AG04449 (cell line): ENCODE results near the gene TCHP.
A peak's percentile ranks its signal among the peaks of the same experiment; 100 is the strongest.

Source experiments
- CTCF ChIA-PET: fragments of 350-600 bp; formaldehyde crosslinking; extraction: SDS; loops from one replicate; lab custom pipeline; 2021; ENCODE audit warnings: antibody characterized with exemption; lab: Yijun Ruan, JAX
- POLR2A ChIA-PET: fragments of 400-600, 350-600 bp; formaldehyde crosslinking; extraction: SDS; loops from one replicate; lab custom pipeline; 2020; ENCODE audit warnings: antibody characterized with exemption, inconsistent platforms; lab: Yijun Ruan, JAX
- DNase-seq: peaks from one replicate; pipeline ENCODE4 v3.0.0-alpha.2; 2010; ENCODE audit warnings: low read depth, low spot score
- H3K4me3 ChIP-seq: 2 replicates; pipeline ENCODE4 v1.5.1; 2011; ENCODE audit warnings: low read depth, mild to moderate bottlenecking, control low read depth, low read length
- CTCF ChIP-seq: IDR thresholded peaks from one replicate; pipeline ENCODE4 v1.5.1; 2011; ENCODE audit warnings: mild to moderate bottlenecking, moderate library complexity, low read length, control low read depth, inconsistent platforms; ENCODE audit not compliant: insufficient read depth; ENCODE audit errors: missing control alignments

TCHP gene

GRCh38 chr12:109900752-109901580, 892 bp downstream of the TCHP start:
- peak overlapping the region; percentile 76 for H3K4me3 ChIP-seq
- DNase-seq = no peak
- POLR2A ChIA-PET = interaction anchor here (0.5 to 1.4 kb wide), 3 partner anchors 19 to 95 kb away, joined by 3 to 4 read pairs (median 4); no protein-coding TSS in a partner anchor
- TF ChIP-seq CTCF = no peak
- CTCF ChIA-PET = interaction anchor here (0.7 to 1.9 kb wide), 13 partner anchors 9 to 434 kb away, joined by 3 to 9 read pairs (median 4); no protein-coding TSS in a partner anchor

DNA sequence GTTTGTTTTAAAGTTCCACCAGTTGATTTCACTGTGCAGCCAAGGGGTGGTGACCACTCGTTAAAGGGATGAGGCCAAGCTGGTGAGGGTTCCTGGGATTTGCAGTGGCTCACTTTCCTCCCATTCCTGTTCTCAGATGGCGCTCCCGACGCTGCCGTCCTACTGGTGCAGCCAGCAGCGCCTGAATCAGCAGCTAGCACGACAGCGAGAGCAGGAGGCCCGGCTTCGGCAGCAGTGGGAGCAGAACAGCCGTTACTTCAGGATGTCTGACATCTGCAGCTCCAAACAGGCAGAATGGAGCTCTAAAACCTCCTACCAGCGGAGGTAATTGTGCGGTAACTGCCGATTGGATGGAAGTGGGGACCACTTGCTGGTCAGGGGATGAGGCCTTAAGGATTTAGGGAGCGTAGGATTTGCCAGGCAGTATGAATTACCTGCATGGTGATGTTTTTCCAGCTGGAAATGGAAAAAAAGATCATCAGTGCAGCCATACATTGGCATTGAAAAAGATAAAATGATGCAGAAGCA, 2.9 kb downstream of the TCHP start:
- DNase-seq = no peak
- CTCF ChIA-PET = interaction anchor here (0.9 to 2.0 kb wide), 3 partner anchors 15 to 58 kb away, joined by 3 to 9 read pairs (median 4); no protein-coding TSS in a partner anchor
- TF ChIP-seq CTCF = no peak
- no peak overlapping the region for H3K4me3 ChIP-seq
- POLR2A ChIA-PET = no interaction called here

DNA sequence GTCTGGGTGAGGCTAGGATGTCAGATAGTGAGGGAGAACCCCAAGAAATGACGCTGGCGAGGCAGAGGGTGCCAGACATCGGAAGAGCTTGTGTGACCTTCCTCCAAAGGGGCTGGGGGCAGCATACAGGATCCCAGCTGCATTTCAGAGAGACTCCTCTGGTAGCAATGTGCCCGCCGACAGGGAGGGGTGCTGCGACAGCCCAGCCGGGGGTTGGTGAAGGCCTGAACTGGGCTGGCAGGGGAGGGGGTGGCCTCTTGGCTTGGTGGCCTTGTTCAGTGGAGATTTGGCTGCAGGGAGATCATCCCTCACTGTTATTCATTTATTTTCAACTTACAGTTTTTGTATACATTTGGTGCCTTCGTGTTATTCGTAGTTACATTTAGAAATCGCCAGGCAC, 5.2 kb downstream of the TCHP start:
- no peak for DNase-seq
- TF ChIP-seq CTCF = no peak

DNA sequence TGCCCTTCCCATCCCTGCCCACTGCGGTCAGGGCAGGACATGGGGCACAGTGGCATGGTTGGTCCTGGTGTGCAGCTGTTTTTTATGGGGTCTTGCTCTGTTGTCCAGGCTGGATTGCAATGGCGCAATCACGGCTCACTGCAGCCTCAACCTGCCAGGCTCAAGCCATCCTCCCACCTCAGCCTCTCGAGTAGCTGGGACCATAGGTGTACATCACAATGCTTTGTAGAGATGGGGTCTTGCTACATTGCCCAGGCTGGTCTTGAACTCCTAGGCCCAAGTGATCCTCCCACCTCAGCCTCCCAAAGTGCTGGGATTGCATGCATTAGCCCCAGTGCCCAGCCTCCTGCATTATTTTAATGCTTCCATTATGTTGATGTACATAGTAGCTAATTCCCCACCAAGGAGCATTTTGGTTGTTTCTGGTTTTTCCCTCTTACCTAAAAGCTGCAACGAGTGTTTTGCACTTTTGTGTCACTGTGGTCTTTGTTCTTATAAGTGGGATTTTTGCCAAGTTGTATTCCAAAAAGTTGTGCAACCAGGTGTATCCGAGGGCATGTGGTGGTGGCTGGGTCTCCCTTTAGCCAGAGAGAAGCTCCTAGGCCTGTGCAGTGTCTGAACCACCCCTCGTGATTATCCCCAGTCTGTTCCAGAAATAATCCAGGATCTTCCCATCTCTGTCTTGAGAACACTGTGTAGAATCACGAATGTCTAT, 10.3 kb downstream of the TCHP start:
- no peak for DNase-seq
- POLR2A ChIA-PET = no interaction called here
- CTCF ChIA-PET = interaction anchor here (0.6 to 3.2 kb wide), 6 partner anchors 9 to 84 kb away, joined by 3 to 15 read pairs (median 4); no protein-coding TSS in a partner anchor
- TF ChIP-seq CTCF = no peak
- no peak overlapping the region for H3K4me3 ChIP-seq

More for the DNA sequence above, 5.2 kb downstream of the TCHP start:
- H3K4me3 ChIP-seq = no peak overlapping the region
- POLR2A ChIA-PET = no interaction called here
- CTCF ChIA-PET = interaction anchor here (1.6 kb wide), 1 partner anchor 52 kb away, joined by 9 read pairs; no protein-coding TSS in a partner anchor

- ChIA-PET POLR2A (no interaction called here), CTCF (interaction anchor here (0.6 to 3.2 kb wide), 4 partner anchors 9 to 84 kb away, joined by 3 to 15 read pairs (median 8); no protein-coding TSS in a partner anchor)
- TF ChIP-seq CTCF = peak; percentile 48
- no peak for DNase-seq
- no peak overlapping the region for H3K4me3 ChIP-seq
Measured at GRCh38 chr12:109910969-109911348, 10.9 kb downstream of the TCHP start.

DNA sequence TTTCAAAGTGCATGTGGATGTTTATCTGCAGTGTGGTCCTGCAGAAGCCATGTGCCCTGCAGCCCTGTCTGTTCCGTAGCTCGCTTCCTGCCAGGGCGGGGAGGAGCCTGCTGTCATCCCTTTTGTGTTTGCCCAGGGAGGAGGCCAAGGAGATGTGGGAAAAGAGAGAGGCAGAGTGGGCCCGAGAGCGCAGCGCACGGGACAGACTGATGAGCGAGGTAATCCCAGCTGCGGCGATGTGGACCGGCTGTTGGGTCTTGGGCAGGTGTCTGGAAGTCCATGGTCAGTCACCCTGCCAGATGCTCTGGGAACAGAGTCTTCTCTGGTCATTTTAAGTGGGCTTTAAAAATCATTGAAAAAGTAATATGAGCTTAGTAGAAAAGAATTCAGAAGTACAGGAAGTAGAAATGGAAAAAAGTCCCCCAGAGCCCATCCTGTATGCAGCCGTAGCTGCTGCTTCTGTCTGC, 12.8 kb downstream of the TCHP start:
- H3K4me3 ChIP-seq = no peak overlapping the region
- no peak for TF ChIP-seq CTCF
- POLR2A ChIA-PET = no interaction called here
- CTCF ChIA-PET = interaction anchor here (0.9 to 1.9 kb wide), 3 partner anchors 12 to 396 kb away, joined by 3 to 7 read pairs (median 6); partner anchors contain the start of gene TCHP
- no peak for DNase-seq
